CD14-positive monocyte (primary cell): ENCODE measurements around the gene FOXP1. TPM values are rescaled to one million over a fixed set of nuclear protein-coding genes. Genes with fewer than 3 reads are reported as not detected.
A peak's percentile ranks its signal among the peaks of the same experiment; 100 is the strongest.

Source experiments
- DNase-seq, 3 donors: peaks; one replicate each; pipeline ENCODE4 v3.0.0-alpha.2; 2011 to 2022
- H2AFZ ChIP-seq: 2 replicates; pipeline ENCODE4 v1.6.0; 2012; ENCODE audit warnings: mild to moderate bottlenecking, low read depth, low read length, inconsistent platforms; ENCODE audit not compliant: insufficient read depth, poor library complexity, severe bottlenecking
- H3K27ac ChIP-seq, 2 donors: 1 replicate in 1 of 2; 2 replicates in 1 of 2; pipeline ENCODE4 v1.5.1; 2012 to 2013; ENCODE audit warnings: low read length in 2 of 2, control low read depth in 1 of 2, inconsistent platforms in 1 of 2, low read depth in 1 of 2, mild to moderate bottlenecking in 1 of 2
- H3K27me3 ChIP-seq, 2 donors: one replicate each; pipeline versions ENCODE4 v1.6.0 to v1.6.1; 2011 to 2013; ENCODE audit warnings: low read length in 2 of 2; ENCODE audit not compliant: control insufficient read depth in 2 of 2, insufficient read depth in 2 of 2
- H3K36me3 ChIP-seq, 2 donors: replicated peaks in 1 of 2; 1 replicate in 1 of 2; 2 replicates in 1 of 2; pipeline versions ENCODE4 v1.5.1 to v1.6.1; 2012 to 2013; ENCODE audit warnings: low read length in 2 of 2, control low read depth in 1 of 2, inconsistent platforms in 1 of 2, mild to moderate bottlenecking in 1 of 2; ENCODE audit not compliant: insufficient read depth in 2 of 2, control insufficient read depth in 1 of 2
- H3K4me1 ChIP-seq, 2 donors: 1 replicate in 1 of 2; 2 replicates in 1 of 2; pipeline versions ENCODE4 v1.5.1 to v1.6.1; 2012 to 2013; ENCODE audit warnings: low read length in 2 of 2, control low read depth in 1 of 2, inconsistent platforms in 1 of 2, mild to moderate bottlenecking in 1 of 2, moderate library complexity in 1 of 2; ENCODE audit not compliant: insufficient read depth in 2 of 2, control insufficient read depth in 1 of 2
- H3K4me2 ChIP-seq: replicated peaks from 2 replicates; pipeline ENCODE3; 2012; ENCODE audit warnings: low read length, moderate library complexity, mild to moderate bottlenecking; ENCODE audit not compliant: poor library complexity, severe bottlenecking; ENCODE audit errors: extremely low read depth
- H3K4me3 ChIP-seq, 3 experiments: fragments of 200-600 bp in 1 of 3; sonication (generic) in 1 of 3; replicated peaks in 1 of 3; 1 replicate in 2 of 3; 2 replicates in 1 of 3; pipeline ENCODE4 v1.5.1; 2011 to 2013; ENCODE audit warnings: low read length in 3 of 3, mild to moderate bottlenecking in 3 of 3, control low read depth in 2 of 3, low read depth in 2 of 3, inconsistent platforms in 1 of 3, moderate library complexity in 1 of 3
- H3K79me2 ChIP-seq: 2 replicates; pipeline ENCODE4 v1.6.0; 2012; ENCODE audit warnings: mild to moderate bottlenecking, control low read depth, inconsistent platforms, low read length, moderate library complexity; ENCODE audit not compliant: insufficient read depth
- H3K9ac ChIP-seq: 2 replicates; pipeline ENCODE4 v1.6.0; 2017; ENCODE audit warnings: low read length, mild to moderate bottlenecking; ENCODE audit not compliant: insufficient read depth, poor library complexity, severe bottlenecking
- H3K9me3 ChIP-seq, 2 donors: replicated peaks in 1 of 2; 1 replicate in 1 of 2; 2 replicates in 1 of 2; pipeline versions ENCODE4 v1.5.1 to v1.6.1; 2012 to 2013; ENCODE audit warnings: low read length in 2 of 2, control low read depth in 1 of 2; ENCODE audit not compliant: control insufficient read depth in 1 of 2, insufficient read depth in 1 of 2
- H4K20me1 ChIP-seq: 2 replicates; pipeline ENCODE4 v1.6.0; 2012; ENCODE audit warnings: mild to moderate bottlenecking, low read length, control low read depth, moderate library complexity; ENCODE audit not compliant: insufficient read depth
- H3K27ac Mint-ChIP-seq, 7 donors: one replicate each; pipeline ENCODE4 v1.8.0; 2020; ENCODE audit warnings: mild to moderate bottlenecking in 7 of 7, mixed read lengths in 7 of 7, moderate library complexity in 6 of 7, inconsistent platforms in 2 of 7
- H3K27me3 Mint-ChIP-seq, 3 donors: one replicate each; pipeline ENCODE4 v1.8.0; 2021 to 2022; ENCODE audit warnings: low read depth in 3 of 3, mild to moderate bottlenecking in 3 of 3, mixed read lengths in 3 of 3, moderate library complexity in 3 of 3, inconsistent platforms in 1 of 3
- H3K36me3 Mint-ChIP-seq, 2 donors: one replicate each; pipeline ENCODE4 v1.8.0; 2020; ENCODE audit warnings: mixed read lengths in 2 of 2, inconsistent platforms in 1 of 2, mild to moderate bottlenecking in 1 of 2
- H3K4me1 Mint-ChIP-seq: one replicate; pipeline ENCODE4 v1.8.0; 2020; ENCODE audit warnings: mild to moderate bottlenecking, mixed read lengths
- H3K4me3 Mint-ChIP-seq, 2 donors: one replicate each; pipeline ENCODE4 v1.8.0; 2020; ENCODE audit warnings: mild to moderate bottlenecking in 2 of 2, mixed read lengths in 2 of 2, moderate library complexity in 1 of 2
- H3K9me3 Mint-ChIP-seq, 7 donors: one replicate each; pipeline ENCODE4 v1.8.0; 2020 to 2022; ENCODE audit warnings: mixed read lengths in 7 of 7, mild to moderate bottlenecking in 6 of 7, moderate library complexity in 6 of 7, inconsistent platforms in 2 of 7
- WGBS: methylation state at CpG from one replicate; pipeline ENCODE4 v1.1.5; 2013; ENCODE audit warnings: missing lambda C conversion rate; ENCODE audit not compliant: insufficient coverage; 5-methylcytosine and 5-hydroxymethylcytosine counted together
- intact Hi-C, 2 donors: fragments of 100-400 bp; cut with micrococcal nuclease; formaldehyde crosslinking; loops; one replicate each; pipeline versions ENCODE4 v1.15.0 to v1.15.1; 2023
- polyA plus RNA-seq, 3 donors: library from polyadenylated mRNA; depleted of rRNA in 1 of 3; unstranded in 2 of 3; stranded (reverse) in 1 of 3; fragments of 300-500 nt in 2 of 3; fragments of >200 nt in 1 of 3; fragmentation: Illumina TruSeq in 2 of 3; gene quantifications; 1 replicate in 2 of 3; 2 replicates in 1 of 3; pipeline ENCODE4 v1.2.3, GENCODE V29; 2012 to 2021
- TF ChIP-seq, protein P1 (sequence below): fragments of 200-600 bp; IDR thresholded peaks from one replicate; pipeline ENCODE4 v1.8.0; 2022; ENCODE audit warnings: antibody characterized with exemption, mild to moderate bottlenecking

The FOXP1 gene
- polyA plus RNA-seq, 3 donors: 25.7 to 42.6 (median 27.8) TPM

DNA sequence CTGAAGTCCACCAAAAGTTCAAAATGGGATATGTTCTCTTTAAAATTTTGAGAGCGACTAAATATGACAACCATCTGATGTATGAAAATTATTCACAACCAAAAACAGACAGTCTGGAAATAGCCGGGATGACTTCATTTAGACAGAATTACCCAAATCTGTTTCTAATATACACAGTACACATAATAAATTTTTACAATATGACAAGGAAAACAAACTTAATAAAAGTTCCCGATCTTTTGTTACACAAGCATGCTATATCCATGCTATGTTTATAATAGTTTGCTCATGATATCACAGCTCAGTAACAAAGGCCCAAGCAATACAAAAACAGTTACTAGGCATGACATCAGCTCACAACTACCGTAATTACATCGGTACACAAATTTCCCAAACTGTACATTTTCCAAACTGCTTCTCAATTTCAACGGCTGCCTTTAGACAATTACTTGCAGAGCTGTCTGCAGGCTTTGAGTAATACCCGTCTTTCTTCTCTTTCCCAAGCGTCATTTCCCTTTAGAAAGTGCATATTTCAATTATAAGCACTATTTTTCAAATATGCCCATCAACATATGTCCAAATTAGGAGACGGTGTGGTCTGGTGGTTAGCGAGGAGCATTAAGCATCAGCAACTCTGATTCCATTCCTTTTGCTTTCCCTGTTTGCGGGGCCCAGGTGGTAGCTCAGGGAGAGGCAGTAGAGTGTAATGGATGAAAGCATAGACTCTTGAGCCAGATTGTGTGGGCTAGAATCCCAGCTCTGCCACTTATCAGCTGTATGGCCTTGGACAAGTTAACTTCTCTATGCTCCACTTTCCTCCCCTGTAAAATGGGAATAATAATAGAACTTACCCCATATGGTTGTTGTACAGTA, 481.2 kb downstream of the FOXP1 start:
- peaks cover 19% of the 10 kb centered on the region for H3K79me2 ChIP-seq
- Mint-ChIP-seq H3K4me1 (peaks cover 20% of the 10 kb centered on the region), H3K4me3 (no peak overlapping the region), H3K27me3 (no peaks in the 10 kb centered on the region), H3K27ac (no peak overlapping the region), H3K9me3 (no peaks in the 10 kb centered on the region), H3K36me3 (peaks cover 28 to 31% of the 10 kb centered on the region in 2 donors)
- H3K27me3 ChIP-seq: no peaks in the 10 kb centered on the region
- intact Hi-C loops: no loop called here
- peaks cover 2 to 29% of the 10 kb centered on the region in 2 donors for H3K36me3 ChIP-seq
- TF ChIP-seq, protein P1, sequence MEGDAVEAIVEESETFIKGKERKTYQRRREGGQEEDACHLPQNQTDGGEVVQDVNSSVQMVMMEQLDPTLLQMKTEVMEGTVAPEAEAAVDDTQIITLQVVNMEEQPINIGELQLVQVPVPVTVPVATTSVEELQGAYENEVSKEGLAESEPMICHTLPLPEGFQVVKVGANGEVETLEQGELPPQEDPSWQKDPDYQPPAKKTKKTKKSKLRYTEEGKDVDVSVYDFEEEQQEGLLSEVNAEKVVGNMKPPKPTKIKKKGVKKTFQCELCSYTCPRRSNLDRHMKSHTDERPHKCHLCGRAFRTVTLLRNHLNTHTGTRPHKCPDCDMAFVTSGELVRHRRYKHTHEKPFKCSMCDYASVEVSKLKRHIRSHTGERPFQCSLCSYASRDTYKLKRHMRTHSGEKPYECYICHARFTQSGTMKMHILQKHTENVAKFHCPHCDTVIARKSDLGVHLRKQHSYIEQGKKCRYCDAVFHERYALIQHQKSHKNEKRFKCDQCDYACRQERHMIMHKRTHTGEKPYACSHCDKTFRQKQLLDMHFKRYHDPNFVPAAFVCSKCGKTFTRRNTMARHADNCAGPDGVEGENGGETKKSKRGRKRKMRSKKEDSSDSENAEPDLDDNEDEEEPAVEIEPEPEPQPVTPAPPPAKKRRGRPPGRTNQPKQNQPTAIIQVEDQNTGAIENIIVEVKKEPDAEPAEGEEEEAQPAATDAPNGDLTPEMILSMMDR: no peak
- H3K4me3 ChIP-seq: no peak overlapping the region
- no peak overlapping the region for H2AFZ ChIP-seq
- H3K9me3 ChIP-seq: no peaks in the 10 kb centered on the region
- peak in 1 of 3 donors; percentile 24 for DNase-seq
- H3K4me1 ChIP-seq: peaks cover 4 to 14% of the 10 kb centered on the region in 2 donors
- H3K27ac ChIP-seq: no peak overlapping the region
- H3K4me2 ChIP-seq: no peak overlapping the region
- 40% methylated on average over 6 of the region's 11 CpGs for WGBS
- peaks cover 56% of the 10 kb centered on the region for H4K20me1 ChIP-seq
- H3K9ac ChIP-seq: no peak overlapping the region

- peak overlapping the region in 1 of 7 donors; percentile 70 for H3K27ac Mint-ChIP-seq
- WGBS: no CpG with 5 or more reads among the region's 5 CpGs
- H3K9me3 Mint-ChIP-seq: no peaks in the 10 kb centered on the region
- no peak for DNase-seq
- Histone ChIP-seq H3K9me3 (no peaks in the 10 kb centered on the region), H3K9ac (no peak overlapping the region), H2AFZ (no peak overlapping the region), H3K27me3 (no peaks in the 10 kb centered on the region), H3K79me2 (peaks cover 19% of the 10 kb centered on the region), H3K4me1 (peaks cover 4 to 14% of the 10 kb centered on the region in 2 donors), H3K4me2 (no peak overlapping the region), H3K27ac (no peak overlapping the region), H4K20me1 (peaks cover 60% of the 10 kb centered on the region), H3K4me3 (no peak overlapping the region), H3K36me3 (peaks cover 2 to 24% of the 10 kb centered on the region in 2 donors)
- intact Hi-C loops: no loop called here
- no peak overlapping the region for H3K4me3 Mint-ChIP-seq
- peaks cover 24 to 28% of the 10 kb centered on the region in 2 donors for H3K36me3 Mint-ChIP-seq
- H3K4me1 Mint-ChIP-seq: peaks cover 24% of the 10 kb centered on the region
- H3K27me3 Mint-ChIP-seq: no peaks in the 10 kb centered on the region
- TF ChIP-seq, protein P1: no peak
Observed at GRCh38 chr3:71101626-71102025, 481.9 kb downstream of the FOXP1 start.
